Central memory CD8-positive, alpha-beta T cell (primary cell): ENCODE results near the gene PUM1.
"Not testable (repeated sequence)": the region's sequence is repeated elsewhere in the genome, so short reads cannot be mapped to it uniquely, and the experiment has no call there.

ENCODE experiments used
- ATAC-seq: fragments of 150-1000 bp; cut with Tn5 transposase; replicated peaks from 2 replicates; pipeline ENCODE4 v1.10.0; 2022; ENCODE audit warnings: mild to moderate bottlenecking, moderate FRiP score, moderate number of reproducible peaks; ENCODE audit not compliant: poor library complexity, severe bottlenecking; ENCODE audit errors: extremely low read depth
- DNase-seq, 2 donors: peaks; one replicate each; pipeline ENCODE4 v3.0.0; 2021; ENCODE audit warnings: low spot score in 2 of 2
- H3K27ac Mint-ChIP-seq: one replicate; pipeline ENCODE4 v1.8.0; 2022; ENCODE audit warnings: low read depth, mild to moderate bottlenecking, moderate library complexity, mixed read lengths
- H3K27me3 Mint-ChIP-seq: one replicate; pipeline ENCODE4 v1.8.0; 2022; ENCODE audit warnings: mixed read lengths
- H3K36me3 Mint-ChIP-seq: one replicate; pipeline ENCODE4 v1.8.0; 2022; ENCODE audit warnings: mild to moderate bottlenecking, moderate library complexity, mixed read lengths; ENCODE audit not compliant: insufficient read depth
- H3K4me1 Mint-ChIP-seq: one replicate; pipeline ENCODE4 v1.8.0; 2022; ENCODE audit warnings: mixed read lengths
- H3K4me3 Mint-ChIP-seq: one replicate; pipeline ENCODE4 v1.8.0; 2022; ENCODE audit warnings: mild to moderate bottlenecking, moderate library complexity, mixed read lengths
- H3K9me3 Mint-ChIP-seq: one replicate; pipeline ENCODE4 v1.8.0; 2022; ENCODE audit warnings: mixed read lengths

The PUM1 gene

DNA sequence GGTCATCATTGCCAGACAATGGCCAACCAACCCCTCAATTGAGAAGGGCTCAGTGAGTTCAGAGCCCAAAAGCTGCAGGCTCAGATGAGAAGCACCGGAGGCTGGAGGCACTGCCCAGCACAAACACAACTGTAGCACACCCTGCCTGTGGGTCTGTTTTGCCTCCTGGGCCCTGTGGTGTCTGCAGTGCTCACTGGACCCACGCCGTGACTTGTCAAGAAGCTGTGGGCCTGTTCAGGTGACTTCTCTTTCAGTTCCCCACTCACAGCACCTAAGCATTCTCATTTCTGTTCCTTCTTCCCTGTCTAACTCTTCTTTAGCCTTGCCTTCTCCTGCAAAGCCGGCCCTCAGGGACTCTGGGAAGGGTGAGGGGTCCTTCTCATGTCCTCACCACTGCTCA, 129.8 kb downstream of the PUM1 start:
- DNase-seq, H3K4me3 Mint-ChIP-seq, H3K27me3 Mint-ChIP-seq, ATAC-seq, H3K9me3 Mint-ChIP-seq, H3K4me1 Mint-ChIP-seq, H3K27ac Mint-ChIP-seq: not testable (repeated sequence)
- peaks cover 61% of the 10 kb centered on the region for H3K36me3 Mint-ChIP-seq

DNA sequence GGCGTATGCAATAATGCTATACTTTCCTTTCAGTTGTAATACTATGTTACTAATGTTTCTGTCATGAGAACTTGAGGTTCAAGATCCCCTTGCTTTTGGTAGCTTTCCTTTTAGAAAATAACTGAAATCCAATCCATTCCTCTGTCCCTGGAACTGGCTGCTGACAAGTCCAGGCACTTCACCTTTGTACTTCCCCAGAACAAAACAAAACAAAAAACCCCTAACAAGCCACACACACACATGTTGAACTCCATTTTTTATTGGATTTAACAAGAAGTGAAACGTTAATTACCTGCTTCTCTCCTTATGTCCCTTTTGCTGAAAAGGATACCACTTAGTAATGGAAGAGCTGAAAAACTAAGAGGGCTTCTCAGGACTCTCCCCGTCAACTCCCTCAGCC, 130.9 kb downstream of the PUM1 start:
- peak overlapping the region; percentile 13 for H3K27ac Mint-ChIP-seq
- H3K4me3 Mint-ChIP-seq, result no peak overlapping the region

DNA sequence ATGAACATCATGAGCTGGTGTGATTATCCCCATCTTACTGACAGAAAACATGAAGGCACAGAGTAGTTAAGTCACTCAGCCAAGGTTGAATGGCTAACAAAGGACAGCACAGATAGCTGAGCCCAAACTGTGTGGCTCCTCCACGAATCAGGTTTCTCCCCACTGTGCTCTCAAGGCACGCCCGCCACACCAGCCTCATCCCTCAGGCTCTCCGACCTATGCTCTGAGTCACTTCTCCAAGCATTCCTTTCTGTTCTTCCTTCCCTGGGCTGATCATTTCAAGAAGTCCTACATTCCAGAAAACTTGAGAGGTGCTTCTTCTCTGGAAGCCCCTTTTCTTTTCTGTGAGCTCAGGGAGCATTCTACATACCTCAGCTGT, 131.7 kb downstream of the PUM1 start:
- Mint-ChIP-seq H3K36me3 (peaks cover 52% of the 10 kb centered on the region), H3K27ac (peak overlapping the region; percentile 22), H3K4me3 (no peak overlapping the region), H3K9me3 (no peaks in the 10 kb centered on the region), H3K27me3 (no peaks in the 10 kb centered on the region), H3K4me1 (peaks cover 16% of the 10 kb centered on the region)
- DNase-seq (no peak), ATAC-seq (no peak)

More for the DNA sequence above, 130.9 kb downstream of the PUM1 start:
- ATAC-seq (no peak), DNase-seq (no peak)
- H3K27me3 Mint-ChIP-seq, result no peaks in the 10 kb centered on the region
- H3K36me3 Mint-ChIP-seq, result peaks cover 56% of the 10 kb centered on the region
- H3K4me1 Mint-ChIP-seq, result peaks cover 9% of the 10 kb centered on the region
- no peaks in the 10 kb centered on the region for H3K9me3 Mint-ChIP-seq

DNA sequence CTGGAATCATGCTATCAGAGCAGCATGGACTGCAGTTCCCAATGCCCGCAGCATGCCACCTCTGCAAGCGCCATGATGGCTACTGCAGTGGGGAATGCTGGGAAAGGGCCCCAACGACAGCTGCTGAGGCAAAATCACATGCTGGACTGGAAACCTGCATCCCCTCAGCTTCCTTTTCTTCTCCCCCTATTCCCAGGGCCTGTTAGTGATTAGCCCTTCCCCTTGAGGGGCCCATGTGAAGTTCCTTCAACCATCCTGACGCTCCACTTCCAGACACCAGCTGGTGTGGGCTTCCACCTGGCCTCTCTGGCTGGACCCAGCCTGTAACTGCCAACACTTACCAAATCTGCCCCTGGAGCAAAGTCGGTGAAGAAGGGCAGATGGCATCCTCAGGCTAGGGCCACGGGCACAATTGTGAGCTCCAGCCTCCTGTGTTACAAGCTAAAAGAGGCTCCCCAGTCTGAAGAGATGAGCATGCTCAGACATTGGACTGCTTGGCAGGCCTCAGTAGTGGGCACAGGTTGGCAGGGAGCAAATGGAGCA, 134.8 kb downstream of the PUM1 start:
- no peak for DNase-seq
- peaks cover 20% of the 10 kb centered on the region for H3K4me1 Mint-ChIP-seq
- ATAC-seq, result no peak
- no peaks in the 10 kb centered on the region for H3K27me3 Mint-ChIP-seq
- H3K9me3 Mint-ChIP-seq, result no peaks in the 10 kb centered on the region
- peaks cover 32% of the 10 kb centered on the region for H3K36me3 Mint-ChIP-seq
- no peak overlapping the region for H3K4me3 Mint-ChIP-seq
- H3K27ac Mint-ChIP-seq, result no peak overlapping the region

DNA sequence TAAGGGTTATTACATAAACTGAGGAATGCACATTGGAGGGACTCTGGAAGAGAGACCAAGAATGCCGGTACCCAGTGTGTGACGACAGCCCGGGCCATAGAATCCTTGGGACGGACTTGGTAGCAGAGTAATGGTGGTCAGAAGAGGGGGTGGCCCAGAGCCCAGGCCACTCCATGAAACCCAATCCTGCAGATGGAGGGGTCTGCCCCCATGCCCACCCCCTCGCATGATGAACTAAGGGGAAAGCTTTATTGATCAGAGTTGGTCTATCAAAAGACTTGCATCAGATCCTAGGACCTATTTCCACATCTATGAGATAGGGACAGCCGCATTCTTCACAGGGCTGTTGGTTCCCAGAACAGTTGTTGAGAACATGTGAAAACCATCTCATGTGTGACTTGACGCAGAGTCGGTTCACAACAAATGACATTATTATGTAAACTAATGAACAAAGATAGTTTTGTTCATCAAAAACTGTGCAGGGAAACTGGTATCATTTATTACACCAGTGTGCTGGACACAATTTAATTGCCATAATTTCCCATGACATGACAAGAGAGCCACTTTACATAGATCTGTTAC, 135.5 kb downstream of the PUM1 start:
- Mint-ChIP-seq H3K4me3 (no peak overlapping the region), H3K9me3 (no peaks in the 10 kb centered on the region), H3K27ac (no peak overlapping the region), H3K36me3 (peaks cover 31% of the 10 kb centered on the region), H3K27me3 (no peaks in the 10 kb centered on the region), H3K4me1 (peaks cover 17% of the 10 kb centered on the region)
- no peak for DNase-seq
- ATAC-seq, result no peak

DNA sequence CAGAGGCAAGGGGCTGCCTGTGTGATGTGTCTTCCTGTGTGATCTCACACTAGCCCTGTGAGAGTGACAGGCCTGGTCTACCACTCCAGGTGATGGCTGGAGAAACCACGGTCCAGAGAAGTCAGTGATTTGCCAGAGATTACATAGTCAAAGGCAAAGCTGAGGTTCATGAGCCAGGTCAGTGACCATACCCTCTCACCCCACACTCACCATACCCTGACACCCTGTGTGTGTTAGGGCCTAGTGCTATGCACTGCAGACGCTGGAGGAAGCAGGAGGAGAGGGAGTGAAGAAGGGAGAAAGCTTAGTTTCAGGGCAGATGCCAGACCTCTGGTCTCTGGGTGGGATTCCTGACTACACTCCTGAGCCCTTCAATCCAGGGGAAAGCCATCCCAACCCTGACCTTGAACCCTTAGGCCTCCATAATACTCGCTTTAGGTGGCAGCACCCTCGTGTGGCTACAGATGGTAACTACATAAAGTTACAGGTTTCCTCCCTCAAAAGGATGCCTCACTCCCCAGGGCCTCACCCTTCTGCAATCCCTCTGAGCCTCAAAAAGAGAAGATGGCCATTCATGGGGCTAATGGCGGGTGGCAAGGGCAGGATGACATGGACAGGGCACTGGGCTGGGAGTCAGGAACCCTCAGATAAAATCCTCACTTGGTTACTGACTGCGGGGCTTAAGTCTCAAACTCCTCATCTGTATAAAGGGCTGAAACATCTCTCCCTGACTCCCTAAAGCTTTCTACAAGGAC, 136.2 kb downstream of the PUM1 start:
- H3K4me1 Mint-ChIP-seq, result peaks cover 13% of the 10 kb centered on the region

DNA sequence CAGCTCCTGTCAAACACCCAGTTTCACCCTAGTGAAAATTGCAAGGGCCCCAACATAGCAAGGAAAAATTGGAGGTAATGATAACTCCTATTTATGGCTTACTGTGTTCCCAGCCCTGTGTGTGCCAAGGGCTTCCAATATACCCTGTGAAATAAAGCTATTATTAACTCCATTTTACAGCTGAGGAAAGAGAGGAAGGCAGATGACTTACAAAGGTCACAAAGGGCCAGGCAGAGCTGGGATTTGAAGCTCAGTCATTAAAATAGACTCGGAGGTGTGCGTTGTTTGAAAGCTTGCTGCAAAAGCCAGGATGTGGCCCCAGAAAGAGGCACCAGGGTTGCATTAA, 136.8 kb downstream of the PUM1 start:
- ATAC-seq (no peak), DNase-seq (no peak)
- Mint-ChIP-seq H3K27me3 (no peaks in the 10 kb centered on the region), H3K4me3 (no peak overlapping the region), H3K9me3 (no peaks in the 10 kb centered on the region), H3K36me3 (peaks cover 20% of the 10 kb centered on the region), H3K4me1 (peaks cover 13% of the 10 kb centered on the region), H3K27ac (peak overlapping the region; percentile 51)

More for the DNA sequence above, 136.2 kb downstream of the PUM1 start:
- H3K4me3 Mint-ChIP-seq, result no peak overlapping the region
- H3K27ac Mint-ChIP-seq, result no peak overlapping the region
- DNase-seq (peak in 1 of 2 donors; percentile 28), ATAC-seq (peak; percentile 97)
- no peaks in the 10 kb centered on the region for H3K9me3 Mint-ChIP-seq
- H3K27me3 Mint-ChIP-seq, result no peaks in the 10 kb centered on the region
- peaks cover 25% of the 10 kb centered on the region for H3K36me3 Mint-ChIP-seq

DNA sequence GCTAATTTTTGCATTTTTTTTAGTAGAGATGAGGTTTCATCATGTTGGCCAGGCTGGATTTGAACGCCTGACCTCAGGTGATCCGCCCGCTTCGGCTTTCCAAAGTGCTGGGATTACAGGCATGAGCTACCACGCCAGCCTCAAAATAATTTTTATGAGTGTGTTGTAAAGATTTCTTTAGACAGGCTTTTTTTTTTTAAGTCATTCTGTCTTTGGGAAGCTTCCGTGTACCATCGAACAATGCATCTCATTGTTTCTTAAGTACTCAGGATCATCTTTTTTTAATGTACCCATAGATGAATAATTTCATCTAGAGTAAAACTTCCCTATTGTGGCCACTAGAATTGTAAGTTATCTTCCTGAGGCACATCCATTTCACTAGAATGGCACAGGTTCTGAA, 137.3 kb downstream of the PUM1 start:
- H3K4me1 Mint-ChIP-seq, result peaks cover 13% of the 10 kb centered on the region
- no peaks in the 10 kb centered on the region for H3K9me3 Mint-ChIP-seq
- ATAC-seq, result no peak
- H3K27me3 Mint-ChIP-seq, result no peaks in the 10 kb centered on the region
- no peak overlapping the region for H3K4me3 Mint-ChIP-seq
- DNase-seq, result no peak
- peaks cover 17% of the 10 kb centered on the region for H3K36me3 Mint-ChIP-seq
- H3K27ac Mint-ChIP-seq, result no peak overlapping the region

DNA sequence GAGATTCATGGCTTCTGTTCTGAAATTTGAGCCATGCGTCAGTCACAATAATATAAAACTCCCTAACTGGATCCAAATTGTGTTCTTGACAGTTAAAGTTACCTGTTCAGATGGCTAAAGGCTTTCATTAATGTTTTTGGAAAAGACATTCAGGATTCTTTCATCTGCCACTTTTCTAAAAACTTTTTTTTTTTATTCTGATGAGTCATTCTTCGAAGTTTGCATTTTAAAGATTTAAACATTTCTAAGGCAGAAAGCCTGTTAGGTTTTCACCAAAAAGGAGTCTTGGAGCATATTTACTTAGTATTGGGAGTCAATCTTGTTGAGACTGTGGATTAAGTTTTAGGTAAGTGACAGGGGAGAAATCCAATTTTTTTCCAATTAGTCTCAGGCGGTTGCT, 138.1 kb downstream of the PUM1 start:
- no peak overlapping the region for H3K27ac Mint-ChIP-seq
- DNase-seq (no peak), ATAC-seq (no peak)
- H3K9me3 Mint-ChIP-seq, result no peaks in the 10 kb centered on the region
- peaks cover 13% of the 10 kb centered on the region for H3K4me1 Mint-ChIP-seq
- no peak overlapping the region for H3K4me3 Mint-ChIP-seq
- H3K36me3 Mint-ChIP-seq, result peaks cover 11% of the 10 kb centered on the region
- no peaks in the 10 kb centered on the region for H3K27me3 Mint-ChIP-seq

DNA sequence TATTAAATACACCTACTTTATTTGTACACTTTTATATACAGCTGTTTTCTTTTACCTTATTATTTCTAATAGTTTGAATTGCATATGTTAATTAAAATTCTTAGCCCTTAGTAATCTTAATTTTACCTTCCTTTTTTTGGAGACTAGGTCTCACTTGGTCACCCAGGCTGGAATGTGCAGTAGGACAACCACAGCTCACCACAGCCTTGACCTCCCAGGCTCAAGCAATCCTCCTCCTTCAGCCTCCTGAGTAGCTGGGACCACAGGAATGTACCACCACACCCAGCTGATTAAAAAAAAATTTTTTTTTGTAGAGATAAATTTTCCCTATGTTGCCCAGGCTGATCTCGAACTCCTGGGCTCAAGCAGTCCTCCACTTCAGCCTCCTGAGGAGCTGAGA, 141.9 kb downstream of the PUM1 start:
- Mint-ChIP-seq H3K27ac (no peak overlapping the region), H3K9me3 (no peaks in the 10 kb centered on the region), H3K36me3 (no peaks in the 10 kb centered on the region), H3K4me1 (peaks cover 2% of the 10 kb centered on the region), H3K4me3 (no peak overlapping the region), H3K27me3 (no peaks in the 10 kb centered on the region)
- no peak for ATAC-seq
- no peak for DNase-seq

DNA sequence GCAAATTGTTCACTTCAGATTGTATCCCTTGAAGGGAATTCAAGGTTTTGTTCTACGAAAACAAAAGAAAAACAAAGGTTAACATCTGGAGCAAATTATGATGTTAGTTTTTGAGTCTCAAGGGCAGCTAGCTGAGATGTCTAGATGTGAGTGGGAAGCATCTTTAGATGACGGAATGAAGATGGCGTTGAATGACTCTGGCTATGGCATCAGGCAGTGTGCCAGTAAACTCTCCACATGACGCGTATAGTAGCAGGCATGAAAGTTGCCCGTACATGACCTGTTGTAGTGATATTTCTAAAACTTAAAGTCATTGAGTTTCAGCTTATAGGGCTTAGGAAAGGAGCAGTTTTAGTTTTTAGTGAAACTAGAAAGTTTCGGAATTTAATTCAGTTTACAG, 144.7 kb downstream of the PUM1 start:
- DNase-seq, result no peak
- no peaks in the 10 kb centered on the region for H3K9me3 Mint-ChIP-seq
- H3K27me3 Mint-ChIP-seq, result no peaks in the 10 kb centered on the region
- no peak overlapping the region for H3K27ac Mint-ChIP-seq
- ATAC-seq, result no peak
- H3K4me1 Mint-ChIP-seq, result no peaks in the 10 kb centered on the region
- H3K36me3 Mint-ChIP-seq, result no peaks in the 10 kb centered on the region
- H3K4me3 Mint-ChIP-seq, result no peak overlapping the region

DNA sequence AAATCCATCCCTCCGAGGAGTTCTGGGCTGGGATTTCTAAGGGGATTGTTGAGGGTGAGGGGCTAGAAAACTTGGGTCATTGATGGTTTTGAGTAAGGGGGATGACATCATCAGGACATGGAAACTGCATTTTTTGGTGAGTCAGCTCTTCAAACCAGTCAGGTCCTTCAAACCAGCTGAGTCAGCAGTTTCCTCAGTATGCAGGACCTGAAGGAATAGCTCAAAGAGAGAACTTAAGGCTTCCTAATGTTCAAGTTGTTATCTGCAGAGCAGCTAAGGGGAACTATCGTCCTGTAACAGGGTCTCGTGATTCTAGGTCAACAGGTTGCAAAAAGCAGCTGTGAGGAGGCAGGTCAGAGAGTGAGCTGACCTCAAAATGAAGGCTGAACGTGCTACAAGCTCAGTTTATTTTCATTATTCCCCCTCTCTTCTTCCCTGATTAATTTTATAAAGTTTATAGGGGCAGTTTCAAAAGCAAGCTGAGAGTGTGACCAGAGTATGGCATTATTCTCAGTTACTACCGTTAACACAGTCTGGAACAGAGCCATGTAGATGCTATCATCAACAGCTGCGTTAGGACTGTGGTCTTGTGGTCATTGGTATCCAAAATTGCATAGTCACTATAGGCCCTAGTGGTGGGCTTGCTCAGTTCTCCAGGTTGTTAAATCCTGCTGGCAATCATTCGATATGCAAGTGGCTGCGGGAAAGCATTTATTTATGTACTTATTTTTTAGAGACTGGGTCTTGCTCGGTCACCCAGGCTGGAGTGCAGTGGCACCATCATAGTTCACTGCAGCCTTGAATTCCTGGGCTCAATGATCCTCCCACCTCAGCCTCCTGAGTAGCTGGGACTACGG, 146.3 kb downstream of the PUM1 start:
- no peaks in the 10 kb centered on the region for H3K4me1 Mint-ChIP-seq
- no peak overlapping the region for H3K4me3 Mint-ChIP-seq
- DNase-seq, result no peak
- H3K27me3 Mint-ChIP-seq, result no peaks in the 10 kb centered on the region
- ATAC-seq, result no peak
- no peak overlapping the region for H3K27ac Mint-ChIP-seq
- no peaks in the 10 kb centered on the region for H3K9me3 Mint-ChIP-seq
- H3K36me3 Mint-ChIP-seq, result no peaks in the 10 kb centered on the region
